Body of pancreas (tissue), 4 donors: ENCODE results near the gene PRRT4. TPM values are rescaled to one million over a fixed set of nuclear protein-coding genes. Genes with fewer than 3 reads are reported as not detected.

ENCODE experiments used
- ATAC-seq: fragments of 150-250 bp; one replicate; pipeline ENCODE4 v1.9.1; 2016
- DNase-seq, 4 donors: peaks; one replicate each; pipeline ENCODE4 v3.0.0-alpha.2; 2019
- H3K27ac ChIP-seq, 4 donors: fragments of 200-600 bp; sonication (generic); 1 replicate in 3 of 4; 2 replicates in 1 of 4; pipeline versions ENCODE4 v1.5.1 to v1.6.1; 2016 to 2019; ENCODE audit warnings: mild to moderate bottlenecking in 1 of 4, mixed read lengths in 1 of 4, moderate library complexity in 1 of 4
- H3K27me3 ChIP-seq, 2 donors: fragments of 200-600 bp; sonication (generic); one replicate each; pipeline ENCODE4 v1.6.0; 2016; ENCODE audit warnings: mild to moderate bottlenecking in 1 of 2
- H3K36me3 ChIP-seq, 2 donors: fragments of 200-600 bp; sonication (generic); replicated peaks in 1 of 2; 2 replicates each; pipeline ENCODE4 v1.5.1; 2016; ENCODE audit warnings: low read depth in 2 of 2; ENCODE audit not compliant: insufficient read depth in 1 of 2
- H3K4me1 ChIP-seq: fragments of 200-600 bp; sonication (generic); one replicate; pipeline ENCODE4 v1.6.0; 2016
- H3K4me3 ChIP-seq, 2 donors: fragments of 200-600 bp; sonication (generic); 1 replicate in 1 of 2; 2 replicates in 1 of 2; pipeline ENCODE4 v1.5.1; 2016 to 2019
- H3K9me3 ChIP-seq, 3 donors: fragments of 200-600 bp; sonication (generic); 1 replicate in 2 of 3; 2 replicates in 1 of 3; pipeline ENCODE4 v1.5.1; 2016
- CTCF ChIP-seq, 7 experiments: fragments of 450-650 bp in 4 of 7; fragments of 200-600 bp in 3 of 7; sonication (generic) in 3 of 7; IDR thresholded peaks; one replicate each; pipeline ENCODE4 v1.5.1; 2016 to 2019; ENCODE audit warnings: antibody characterized with exemption in 7 of 7
- POLR2A ChIP-seq, 3 donors: fragments of 450-650 bp; IDR thresholded peaks; one replicate each; pipeline ENCODE4 v1.6.1; 2016; ENCODE audit warnings: antibody characterized with exemption in 3 of 3, mild to moderate bottlenecking in 2 of 3
- WGBS, 2 donors: methylation state at CpG; one replicate each; pipeline ENCODE4 v1.1.5; 2017; 5-methylcytosine and 5-hydroxymethylcytosine counted together
- intact Hi-C: fragments of 100-400 bp; cut with DNase I; formaldehyde crosslinking; loops from one replicate; pipeline ENCODE4 v1.15.1; 2023
- total RNA-seq, 2 donors: library from RNA; depleted of rRNA; stranded (reverse); fragments of >200 nt; gene quantifications; one replicate each; pipeline ENCODE4 v1.1.0, GENCODE V29; 2016

PRRT4 gene
- total RNA-seq, 2 donors from 2014 or later = 7.6 TPM; not detected in 1

DNA sequence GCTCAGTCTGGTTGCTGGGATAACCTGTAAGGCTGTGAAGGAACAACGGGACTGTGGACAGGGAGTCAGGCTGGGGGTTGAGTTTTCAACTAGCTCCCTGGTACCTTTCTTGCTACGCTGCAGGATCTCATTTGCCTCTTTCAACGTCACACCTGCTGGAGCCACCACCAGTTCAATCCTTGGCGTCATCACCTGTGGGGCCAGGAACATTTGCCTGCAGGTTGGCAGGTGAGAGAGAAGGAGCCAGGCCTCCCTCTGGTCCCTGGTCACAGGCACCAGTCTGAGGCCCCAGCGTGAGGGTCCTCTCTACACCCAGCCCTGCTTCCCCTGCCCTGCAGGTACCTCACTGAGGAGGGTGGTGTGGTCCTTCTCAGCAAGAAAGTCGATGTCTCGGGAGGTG lies 38.5 kb upstream of the PRRT4 start:
- 86 to 88% methylated on average over 6 to 7 of the region's 7 CpGs for WGBS, 2 donors
- H3K27ac ChIP-seq = no peak overlapping the region
- no peaks in the 10 kb centered on the region for H3K27me3 ChIP-seq
- intact Hi-C loops = no loop called here
- TF ChIP-seq CTCF (IDR thresholded peaks at IDR 0.05) = no peak
- no peak for TF ChIP-seq POLR2A (IDR thresholded peaks at IDR 0.05)
- no peak for DNase-seq
- no peaks in the 10 kb centered on the region for H3K9me3 ChIP-seq
- H3K4me3 ChIP-seq = no peak overlapping the region
- peaks cover 0 to 25% of the 10 kb centered on the region in 2 donors for H3K36me3 ChIP-seq
- H3K4me1 ChIP-seq = peaks cover 14% of the 10 kb centered on the region
- no peak for ATAC-seq

GRCh38 chr7:128398841-128399135 lies 37.3 kb upstream of the PRRT4 start:
- H3K27ac ChIP-seq = no peak overlapping the region
- ATAC-seq = peak; percentile 34
- H3K4me3 ChIP-seq = no peak overlapping the region
- no peak for DNase-seq
- H3K27me3 ChIP-seq = no peaks in the 10 kb centered on the region
- peaks cover 0 to 32% of the 10 kb centered on the region in 2 donors for H3K36me3 ChIP-seq
- TF ChIP-seq POLR2A (IDR thresholded peaks at IDR 0.05) = no peak
- TF ChIP-seq CTCF (IDR thresholded peaks at IDR 0.05) = no peak
- 48 to 76% methylated on average over 3 to 6 of the region's 6 CpGs for WGBS, 2 donors
- intact Hi-C loops = no loop called here
- peaks cover 2% of the 10 kb centered on the region for H3K4me1 ChIP-seq
- no peaks in the 10 kb centered on the region for H3K9me3 ChIP-seq

GRCh38 chr7:128398016-128398840 lies 36.7 kb upstream of the PRRT4 start:
- Histone ChIP-seq H3K4me1 (no peaks in the 10 kb centered on the region), H3K27ac (no peak overlapping the region), H3K4me3 (no peak overlapping the region), H3K27me3 (no peaks in the 10 kb centered on the region), H3K9me3 (no peaks in the 10 kb centered on the region), H3K36me3 (peaks cover 0 to 32% of the 10 kb centered on the region in 2 donors)
- 70 to 73% methylated on average over 14 to 16 of the region's 16 CpGs for WGBS, 2 donors
- DNase-seq (peak; percentile 53 to 74 (median 62)), ATAC-seq (peak; percentile 63)
- intact Hi-C loops = no loop called here
- TF ChIP-seq CTCF (IDR thresholded peaks at IDR 0.05) (peak; percentile 73 to 89 (median 84)), POLR2A (IDR thresholded peaks at IDR 0.05) (no peak)

GRCh38 chr7:128396357-128396756 lies 34.9 kb upstream of the PRRT4 start:
- TF ChIP-seq CTCF (IDR thresholded peaks at IDR 0.05) (no peak), POLR2A (IDR thresholded peaks at IDR 0.05) (no peak)
- Histone ChIP-seq H3K4me3 (no peak overlapping the region), H3K27me3 (no peaks in the 10 kb centered on the region), H3K4me1 (no peaks in the 10 kb centered on the region), H3K9me3 (no peaks in the 10 kb centered on the region), H3K27ac (no peak overlapping the region), H3K36me3 (peaks cover 0 to 32% of the 10 kb centered on the region in 2 donors)
- DNase-seq (no peak), ATAC-seq (no peak)
- intact Hi-C loops = no loop called here
- WGBS, 2 donors = 91 to 100% methylated on average over 1 to 10 of the region's 11 CpGs

GRCh38 chr7:128395748-128396147 lies 34.3 kb upstream of the PRRT4 start:
- Histone ChIP-seq H3K9me3 (no peaks in the 10 kb centered on the region), H3K27me3 (no peaks in the 10 kb centered on the region), H3K27ac (no peak overlapping the region), H3K4me3 (no peak overlapping the region), H3K4me1 (no peaks in the 10 kb centered on the region), H3K36me3 (peaks cover 0 to 31% of the 10 kb centered on the region in 2 donors)
- DNase-seq = no peak
- intact Hi-C loops = no loop called here
- no peak for ATAC-seq
- TF ChIP-seq CTCF (IDR thresholded peaks at IDR 0.05) (no peak), POLR2A (IDR thresholded peaks at IDR 0.05) (no peak)
- 79 to 86% methylated on average over 2 to 3 of the region's 3 CpGs for WGBS, 2 donors
